PC-9 (cell line): ENCODE measurements around the gene HPSE.

Source experiments
- CTCF ChIP-seq: fragments of 200-600 bp; sonication (generic); conservative IDR thresholded peaks from 2 replicates; pipeline ENCODE4 v1.6.1; 2017; ENCODE audit warnings: mixed run types, antibody characterized with exemption, mild to moderate bottlenecking, moderate library complexity
- EZH2 ChIP-seq: fragments of 200-600 bp; sonication (generic); IDR thresholded peaks from 2 replicates; pipeline ENCODE4 v1.8.0; 2017; ENCODE audit warnings: antibody characterized with exemption, low read depth

GRCh38 chr4:83281307-83281706 is 53.3 kb downstream of the HPSE start:
- TF ChIP-seq CTCF, result no peak
- no peak for TF ChIP-seq EZH2
